NB4 (cell line): Measurements from ENCODE around the gene SIRPB2.

Experiments
- DNase-seq: peaks from one replicate; pipeline ENCODE4 v3.0.0; 2010; ENCODE audit warnings: low read depth
- H3K4me3 ChIP-seq: one replicate; pipeline ENCODE4 v1.5.1; 2011; ENCODE audit warnings: mild to moderate bottlenecking, low read depth, low read length, moderate library complexity
- CTCF ChIP-seq: IDR thresholded peaks from one replicate; pipeline ENCODE4 v1.5.1; 2012; ENCODE audit warnings: low read depth, low read length
- MYC ChIP-seq: IDR thresholded peaks from 2 replicates; pipeline ENCODE4 v1.6.1; 2011; ENCODE audit warnings: low read depth, low read length
- POLR2A ChIP-seq: IDR thresholded peaks from 2 replicates; pipeline ENCODE4 v1.6.1; 2011; ENCODE audit warnings: mild to moderate bottlenecking; ENCODE audit not compliant: insufficient read length; ENCODE audit errors: extremely low read depth
- TF ChIP-seq, protein P1 (sequence below): IDR thresholded peaks from 2 replicates; pipeline ENCODE4 v1.6.1; 2011; ENCODE audit warnings: low read depth, low read length

Gene SIRPB2

DNA sequence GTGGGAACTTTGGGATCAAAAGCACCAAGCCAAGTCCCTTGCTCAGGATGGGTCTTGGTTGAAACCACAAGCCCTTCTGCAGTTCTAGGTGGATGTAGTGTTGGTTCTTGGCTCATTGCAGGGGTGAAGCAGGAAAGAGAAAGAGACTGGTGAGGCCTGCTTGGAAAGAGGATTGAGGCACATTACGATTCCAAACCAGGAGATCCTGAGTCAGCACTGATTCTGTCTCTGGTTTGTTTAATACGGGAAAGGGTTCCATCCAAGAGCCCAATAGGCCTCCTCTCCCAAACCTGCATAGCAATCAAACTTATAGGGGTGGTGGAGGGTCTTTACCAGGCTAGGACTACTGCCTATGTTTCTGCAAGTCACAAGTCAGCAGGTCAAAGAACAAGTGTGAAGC, 48.9 kb downstream of the SIRPB2 start:
- DNase-seq = no peak
- no peak overlapping the region for H3K4me3 ChIP-seq
- TF ChIP-seq CTCF (no peak), MYC (no peak), POLR2A (no peak)
- TF ChIP-seq, protein P1, sequence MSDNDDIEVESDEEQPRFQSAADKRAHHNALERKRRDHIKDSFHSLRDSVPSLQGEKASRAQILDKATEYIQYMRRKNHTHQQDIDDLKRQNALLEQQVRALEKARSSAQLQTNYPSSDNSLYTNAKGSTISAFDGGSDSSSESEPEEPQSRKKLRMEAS = no peak

DNA sequence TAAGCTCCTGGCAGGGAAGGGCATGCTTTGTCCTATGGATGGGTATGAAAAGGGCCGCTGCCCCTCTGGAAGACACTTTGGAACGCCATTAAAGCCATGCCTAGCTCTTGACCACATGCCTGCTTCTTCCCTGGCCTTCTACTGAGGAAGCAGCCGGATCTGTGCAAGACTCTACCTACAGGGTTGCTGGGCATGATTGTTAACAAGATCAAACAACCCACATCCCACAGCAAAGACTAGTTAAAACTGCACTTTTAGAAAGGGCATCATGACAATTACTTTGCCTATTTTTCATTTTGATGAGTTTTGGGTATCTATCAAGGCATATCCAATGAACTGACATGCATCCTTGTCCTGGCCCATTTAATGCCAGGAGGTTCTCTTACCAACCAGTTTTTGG, 50.1 kb downstream of the SIRPB2 start:
- no peak overlapping the region for H3K4me3 ChIP-seq
- no peak for TF ChIP-seq POLR2A
- no peak for TF ChIP-seq MYC
- no peak for TF ChIP-seq CTCF
- TF ChIP-seq, protein P1 = no peak
- DNase-seq = no peak

DNA sequence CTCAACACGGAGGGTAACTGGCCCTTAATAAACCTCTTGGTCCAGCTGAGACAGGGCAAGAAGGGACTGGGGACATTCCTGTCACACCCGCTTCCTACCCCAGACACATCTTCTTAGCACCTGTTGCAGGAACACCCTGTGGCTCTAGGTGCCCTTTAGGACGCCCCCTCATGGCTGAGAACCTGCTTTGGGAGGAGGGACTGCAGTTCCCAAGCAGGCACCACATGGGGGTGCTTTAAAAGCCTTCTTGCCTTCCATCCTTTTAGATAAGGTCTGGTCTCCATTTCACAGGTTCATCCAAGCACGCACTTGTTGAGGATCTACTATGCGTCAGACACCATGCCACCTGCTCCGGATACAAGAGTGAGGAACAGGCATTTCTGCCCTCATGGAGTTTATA, 51.2 kb downstream of the SIRPB2 start:
- H3K4me3 ChIP-seq = no peak overlapping the region
- DNase-seq = peak; percentile 61
- TF ChIP-seq POLR2A (no peak), CTCF (peak; percentile 87)

- DNase-seq = peak; percentile 47
- TF ChIP-seq POLR2A (no peak), CTCF (no peak), MYC (no peak)
- TF ChIP-seq, protein P1 = no peak
- no peak overlapping the region for H3K4me3 ChIP-seq
These were observed 52.9 kb downstream of the SIRPB2 start for GRCh38 chr20:1438361-1438760.

DNA sequence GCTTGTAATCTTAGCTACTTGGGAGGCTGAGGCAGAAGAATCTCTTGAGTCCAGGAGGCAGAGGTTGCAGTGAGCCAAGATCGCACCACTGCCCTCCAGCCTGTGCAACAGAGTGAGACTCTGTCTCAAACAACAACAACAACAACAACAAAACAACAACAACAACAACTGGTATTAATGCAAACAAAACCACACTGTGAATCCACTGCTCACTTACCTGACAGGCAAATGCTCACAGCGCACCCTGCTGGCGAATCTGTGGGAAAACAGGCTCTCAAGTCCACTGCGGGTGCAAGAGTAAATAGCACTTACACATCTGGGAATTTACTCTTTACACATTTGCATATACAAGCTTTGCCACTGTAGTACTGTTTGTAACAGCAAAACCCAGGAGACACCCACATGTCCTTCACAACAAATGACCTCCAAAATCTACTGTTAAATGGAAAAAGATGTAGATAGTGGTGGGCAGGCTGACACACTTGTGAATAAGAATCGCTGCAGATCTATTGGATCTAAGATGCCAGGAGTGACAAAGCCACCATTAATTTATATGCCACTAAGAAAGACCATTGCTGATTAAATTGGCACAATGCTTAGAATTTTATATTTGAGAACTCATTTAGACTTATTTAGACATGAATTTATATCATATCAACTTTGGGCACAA, 53.9 kb downstream of the SIRPB2 start:
- no peak overlapping the region for H3K4me3 ChIP-seq
- peak; percentile 88 for DNase-seq
- peak; percentile 38 for TF ChIP-seq MYC
- peak; percentile 90 for TF ChIP-seq CTCF
- TF ChIP-seq, protein P1 = peak; percentile 65
- TF ChIP-seq POLR2A = no peak

- TF ChIP-seq CTCF (no peak), POLR2A (no peak), MYC (no peak)
- TF ChIP-seq, protein P1 = no peak
- no peak for DNase-seq
- H3K4me3 ChIP-seq = no peak overlapping the region
These were observed 55.0 kb downstream of the SIRPB2 start for GRCh38 chr20:1436263-1436662.
